HS-5 (cell line): Measurements from ENCODE around the gene TOLLIP.
"Not testable (repeated sequence)": the region's sequence is repeated elsewhere in the genome, so short reads cannot be mapped to it uniquely, and the experiment has no call there.

Experiments
- DNase-seq: peaks from one replicate; pipeline ENCODE4 v3.0.0-alpha.2; 2012; ENCODE audit warnings: low read depth

Gene TOLLIP

DNA sequence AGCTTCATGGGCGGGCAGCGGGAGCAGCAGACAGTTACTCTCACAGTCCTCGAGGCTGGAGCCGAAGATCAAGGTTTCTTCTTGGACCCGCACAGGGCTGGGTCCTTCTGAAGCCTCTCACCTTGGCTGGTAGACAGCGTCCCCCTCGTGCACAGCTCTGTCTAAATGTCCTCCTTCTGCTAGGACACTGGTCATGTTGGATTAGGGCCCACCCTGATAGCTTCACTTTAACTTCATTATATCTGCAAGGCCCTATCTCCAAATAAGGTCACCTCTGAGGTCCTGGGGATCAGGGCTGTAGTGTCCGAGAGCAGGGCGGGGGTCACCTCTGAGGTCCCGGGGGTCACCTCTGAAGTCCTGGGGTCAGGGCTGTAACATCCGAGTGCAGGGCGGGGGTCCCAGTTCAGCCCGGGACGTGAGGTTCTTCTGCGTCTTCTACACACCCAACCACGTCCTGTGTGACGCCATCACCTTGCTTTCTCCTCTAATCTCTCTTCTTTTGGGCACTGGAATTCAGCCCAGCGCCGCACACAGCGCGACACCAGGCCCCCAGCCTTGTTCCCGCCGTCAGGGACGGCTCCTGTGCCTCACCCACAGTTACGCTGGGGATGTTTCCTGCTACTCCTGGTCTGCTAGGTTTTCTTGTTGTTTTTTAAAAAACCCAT lies 34.1 kb upstream of the TOLLIP start:
- DNase-seq = no peak

DNA sequence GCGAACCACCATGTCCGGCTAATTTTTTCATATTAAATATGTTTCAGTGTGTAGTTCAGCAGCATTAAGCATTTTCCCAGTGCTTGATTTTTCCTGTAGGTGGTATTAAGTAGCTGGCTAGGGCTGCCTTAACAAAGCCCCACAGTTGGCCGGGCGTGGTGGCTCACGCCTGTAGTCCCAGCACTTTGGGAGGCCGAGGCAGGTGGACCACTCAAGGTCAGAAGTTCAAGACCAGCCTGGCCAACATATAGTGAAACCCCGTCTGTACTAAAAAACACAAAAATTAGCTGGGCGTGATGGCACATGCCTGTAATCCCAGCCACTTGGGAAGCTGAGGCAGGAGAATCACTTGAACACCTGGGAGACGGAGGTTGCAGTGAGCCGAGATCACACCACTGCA lies 33.5 kb upstream of the TOLLIP start:
- no peak for DNase-seq

GRCh38 chr11:1341928-1342524 lies 32.6 kb upstream of the TOLLIP start:
- no peak for DNase-seq

DNA sequence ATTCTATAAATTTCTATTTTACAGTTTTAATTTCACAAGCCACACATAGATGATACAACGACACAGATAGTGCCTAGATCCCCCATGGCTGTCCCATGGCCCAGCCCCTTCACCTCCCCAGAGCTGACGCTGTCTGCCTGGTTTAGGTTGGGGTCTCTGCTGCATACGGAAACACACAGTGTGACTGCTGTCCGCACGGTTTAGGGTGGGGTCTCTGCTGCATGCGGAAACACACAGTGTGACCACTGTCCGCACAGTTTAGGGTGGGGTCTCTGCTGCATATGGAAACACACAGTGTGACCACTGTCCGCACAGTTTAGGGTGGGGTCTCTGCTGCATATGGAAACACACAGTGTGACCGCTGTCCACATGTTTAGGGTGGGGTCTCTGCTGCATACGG lies 31.8 kb upstream of the TOLLIP start:
- DNase-seq = not testable (repeated sequence)

DNA sequence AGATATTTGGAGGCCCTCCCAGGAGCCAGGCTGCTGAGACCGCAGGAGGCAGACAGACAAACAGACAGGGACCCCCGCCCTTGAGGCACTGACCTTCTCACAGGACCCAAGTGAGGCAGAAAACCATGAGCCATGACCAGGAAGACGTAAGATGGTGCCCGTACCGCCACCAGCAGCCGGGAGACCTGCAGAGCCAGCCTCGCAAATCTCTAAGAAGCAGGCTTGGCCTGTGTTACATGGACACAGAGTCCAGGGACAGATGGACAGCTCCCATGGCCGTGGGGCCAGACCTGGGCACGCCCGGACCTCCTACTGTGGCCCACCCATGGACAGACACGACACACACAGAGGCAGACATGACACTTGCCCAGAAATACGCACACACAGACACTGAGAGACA lies 30.7 kb upstream of the TOLLIP start:
- DNase-seq = no peak

DNA sequence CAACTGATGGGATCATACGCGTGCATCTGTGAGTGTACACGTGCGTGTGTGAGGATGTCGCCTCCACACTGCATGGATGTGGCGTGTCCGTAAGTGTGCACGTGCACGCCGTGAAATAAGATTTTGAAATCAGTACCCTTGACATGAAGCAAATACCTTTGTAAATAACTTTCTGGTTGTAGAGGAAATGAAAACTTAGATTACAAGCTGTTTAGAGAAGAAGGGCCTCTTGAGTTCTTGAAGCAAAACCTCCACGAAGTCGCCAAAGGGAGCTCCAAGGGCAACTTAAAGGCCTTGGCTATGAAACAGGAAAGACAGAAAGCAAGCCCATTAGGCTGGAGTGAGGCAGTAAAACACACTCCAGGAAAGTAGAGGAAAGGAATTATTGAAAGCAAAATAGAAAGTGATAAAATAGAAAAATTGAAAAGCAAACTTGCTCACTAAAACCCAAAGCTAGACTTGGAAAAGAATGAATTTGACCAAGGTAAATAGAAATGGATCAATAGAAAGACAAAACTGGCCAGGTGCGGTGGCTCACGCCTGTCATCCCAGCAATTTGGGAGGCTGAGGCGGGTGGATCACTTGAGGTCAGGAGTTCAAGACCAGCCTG lies 29.7 kb upstream of the TOLLIP start:
- DNase-seq = no peak

DNA sequence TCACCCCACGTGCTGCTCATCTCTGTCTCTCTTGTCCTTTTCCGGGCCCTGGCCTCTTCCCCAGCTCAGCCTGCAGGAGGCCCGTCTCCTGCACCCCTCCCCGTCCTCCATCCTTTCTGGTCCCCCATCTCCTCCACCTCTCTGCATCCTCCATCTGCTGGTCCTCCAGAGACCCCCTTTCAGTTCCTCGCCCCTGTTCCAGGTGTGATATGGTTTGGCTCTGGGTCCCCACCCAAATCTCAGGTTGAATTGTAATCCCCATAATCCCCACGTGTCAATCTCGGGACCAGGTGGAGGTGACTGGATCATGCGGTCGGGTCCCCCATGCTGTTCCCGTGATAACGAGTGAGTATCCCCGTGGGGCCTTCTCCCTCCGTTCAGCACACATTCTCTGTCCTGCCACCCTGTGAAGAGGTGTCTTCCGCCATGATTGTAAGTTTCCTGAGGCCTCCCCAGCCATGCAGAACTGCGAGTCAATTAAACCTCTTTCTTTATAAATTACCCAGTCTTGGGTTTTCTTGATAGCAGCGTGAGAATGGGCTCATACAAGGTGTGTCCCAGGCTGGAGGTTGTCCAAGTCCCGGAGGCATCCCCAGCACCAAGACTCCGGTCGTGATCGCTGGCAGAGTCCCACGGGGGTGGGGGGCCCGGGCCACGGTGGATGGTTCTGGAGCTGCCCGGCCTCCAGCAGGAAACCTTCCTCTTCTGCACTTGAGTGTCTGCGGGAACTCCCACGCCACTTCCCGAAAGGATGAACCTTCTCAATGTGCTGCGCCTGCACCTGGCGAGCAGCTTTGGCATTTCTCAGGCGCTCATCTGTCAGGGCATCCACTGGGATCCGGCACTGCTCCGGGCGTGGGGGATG lies 29.0 kb upstream of the TOLLIP start:
- DNase-seq = no peak

DNA sequence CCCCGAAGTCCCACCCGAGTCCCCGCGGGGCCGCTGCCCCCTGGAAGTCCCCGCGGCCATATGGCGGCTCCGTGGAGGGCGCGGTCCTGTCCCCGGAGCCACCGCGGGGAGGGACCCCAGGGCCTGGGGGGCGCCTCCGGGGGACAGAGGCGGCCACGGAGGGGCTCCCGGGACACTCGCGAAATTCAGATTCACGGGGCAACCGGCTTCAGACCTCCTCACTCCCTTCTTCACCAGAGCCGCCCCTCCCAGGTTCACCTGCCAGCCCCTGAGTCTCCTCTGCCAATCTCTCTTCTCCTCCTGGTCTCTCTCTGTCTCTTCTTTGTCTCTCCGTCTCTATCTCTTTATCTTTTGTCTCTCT lies 28.2 kb upstream of the TOLLIP start:
- DNase-seq = no peak

GRCh38 chr11:1336836-1337646 lies 27.6 kb upstream of the TOLLIP start:
- no peak for DNase-seq

- DNase-seq = peak; percentile 2
Observed at GRCh38 chr11:1335811-1336761, 26.7 kb upstream of the TOLLIP start.

- DNase-seq = no peak
Observed at GRCh38 chr11:1335264-1335810, 25.9 kb upstream of the TOLLIP start.

DNA sequence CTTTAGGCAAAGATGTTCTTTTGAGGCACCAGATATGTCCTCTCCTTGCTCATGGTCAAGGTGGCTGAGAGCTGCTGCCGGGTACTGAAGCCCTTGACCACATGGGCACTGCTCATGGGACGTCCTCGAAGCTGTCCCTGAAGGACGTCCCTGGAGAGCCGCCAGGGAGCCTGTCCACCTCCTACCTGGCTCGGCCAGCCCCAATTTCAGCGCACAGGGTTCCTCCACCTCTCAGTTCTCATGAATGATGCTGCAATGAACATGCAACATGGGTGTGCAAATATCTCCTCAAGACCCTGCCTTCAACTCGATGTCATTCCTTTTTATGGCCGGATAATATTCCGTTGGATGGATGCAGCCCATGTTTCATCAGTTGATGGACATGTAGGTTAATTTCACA lies 24.4 kb upstream of the TOLLIP start:
- no peak for DNase-seq

DNA sequence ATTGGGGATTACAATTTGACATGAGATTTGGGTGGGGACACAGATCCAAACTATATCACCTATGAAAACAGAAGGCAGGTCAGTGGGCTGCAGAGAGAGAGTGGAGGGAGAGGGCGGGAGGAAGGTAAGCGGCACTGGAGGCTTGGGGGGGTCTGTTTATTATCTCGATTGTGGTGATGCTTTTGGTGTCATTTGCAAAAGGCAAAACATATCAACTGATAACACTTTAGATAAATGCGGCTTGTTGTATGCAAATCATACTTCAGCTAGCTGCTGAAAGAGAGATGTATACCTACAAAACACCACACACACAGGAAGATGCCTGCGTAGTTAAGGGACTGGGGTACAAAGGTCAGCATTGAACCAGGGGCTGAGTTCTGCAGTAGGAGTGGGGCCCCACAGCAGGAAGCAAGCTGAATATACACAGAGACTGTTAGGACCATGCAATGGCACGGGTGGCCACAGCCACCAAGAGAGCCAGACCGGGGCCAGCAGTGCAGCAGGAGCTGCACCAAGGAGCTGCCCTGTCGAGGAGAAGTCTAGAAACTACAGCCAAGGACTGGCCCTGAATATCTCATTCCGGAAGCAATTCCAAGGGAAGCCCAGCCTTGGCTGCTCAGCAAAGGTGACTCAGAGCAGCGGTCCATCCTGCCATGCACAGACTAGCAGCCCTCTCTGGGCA lies 23.8 kb upstream of the TOLLIP start:
- DNase-seq = no peak

DNA sequence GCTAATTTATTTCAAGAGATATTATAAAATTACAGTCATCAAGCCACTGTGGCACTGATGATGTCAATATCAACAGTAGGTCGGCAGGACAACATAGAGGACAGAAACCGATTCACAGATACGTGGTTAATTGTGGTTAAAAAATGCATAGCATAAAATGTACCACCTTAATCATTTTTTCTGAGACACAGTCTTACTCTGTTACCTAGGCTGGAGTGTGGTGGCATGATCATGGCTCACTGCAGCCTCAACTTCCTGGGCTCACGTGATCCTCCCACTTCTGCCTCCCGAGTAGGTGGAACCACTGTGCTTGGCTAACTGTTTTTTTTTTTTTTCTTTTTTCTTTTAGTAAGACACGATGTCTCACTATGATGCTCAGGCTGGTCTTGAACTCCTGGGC lies 21.0 kb upstream of the TOLLIP start:
- DNase-seq = no peak

DNA sequence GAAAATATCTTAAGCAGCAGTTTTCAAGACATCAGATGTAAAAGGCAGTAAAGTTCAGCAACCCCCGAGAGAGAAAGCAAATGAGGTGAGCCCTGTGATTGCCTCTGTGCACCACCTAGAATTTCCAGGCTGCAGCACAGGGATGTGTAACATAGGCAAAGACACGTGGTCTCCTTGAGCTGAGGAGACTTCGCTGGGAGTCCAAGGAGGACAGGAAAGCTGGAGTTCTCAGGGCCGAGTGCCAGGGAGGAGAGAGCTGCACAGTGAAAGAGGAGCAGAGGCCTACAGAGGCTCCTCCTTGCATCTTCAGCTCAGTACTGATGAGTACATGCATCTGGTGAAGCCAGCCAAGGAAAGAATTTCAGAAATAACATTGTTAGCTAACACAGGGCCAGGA lies 17.6 kb upstream of the TOLLIP start:
- no peak for DNase-seq

DNA sequence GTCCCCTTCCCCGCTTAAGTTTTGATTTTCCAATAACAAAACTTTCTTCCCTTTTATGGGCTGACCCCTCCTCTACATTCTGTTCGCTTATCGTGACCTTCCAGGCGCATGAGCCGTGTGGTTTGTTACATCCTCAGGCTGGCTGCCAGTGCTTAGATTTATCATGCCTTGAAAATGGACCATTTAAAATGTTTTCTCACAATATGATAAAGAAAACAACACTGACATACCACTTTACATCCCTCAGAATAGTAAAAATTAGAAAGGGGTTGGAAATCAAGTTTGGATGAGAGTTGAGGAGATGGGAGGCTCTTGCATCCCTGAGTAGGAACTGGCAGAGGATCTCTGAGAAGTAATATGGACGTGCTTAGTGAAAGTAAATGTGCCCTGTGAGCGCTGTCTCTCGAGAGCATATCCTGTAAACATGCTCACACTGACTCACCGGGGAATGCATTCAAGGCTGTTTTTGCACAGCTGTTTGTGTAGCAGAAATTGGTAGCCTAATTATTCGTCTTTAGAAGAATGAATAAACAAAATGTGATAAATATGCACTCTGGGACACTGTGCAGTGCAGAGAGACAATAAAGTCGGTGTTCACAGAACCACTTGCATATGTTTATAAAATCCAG lies 17.1 kb upstream of the TOLLIP start:
- DNase-seq = no peak

- no peak for DNase-seq
Observed at GRCh38 chr11:1323774-1324173, 14.3 kb upstream of the TOLLIP start.

DNA sequence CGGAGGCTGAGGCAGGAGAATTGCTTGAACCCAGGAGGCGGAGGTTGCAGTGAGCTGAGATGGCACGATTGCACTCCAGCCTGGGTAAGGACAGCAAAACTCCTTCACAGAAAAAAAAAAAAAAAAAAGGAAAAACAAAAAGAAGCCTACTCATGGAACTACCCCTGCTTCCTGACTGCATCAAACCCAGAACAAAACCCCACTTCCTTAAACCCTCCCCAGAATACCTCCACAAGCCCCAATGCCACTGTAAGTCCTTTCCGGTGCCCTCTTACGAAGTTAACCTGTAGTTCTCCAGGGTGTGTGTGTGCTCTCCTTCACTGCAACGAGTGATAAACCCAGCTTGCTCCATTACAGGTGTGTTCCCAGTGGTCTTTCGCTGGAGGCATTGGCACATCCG lies 8.6 kb upstream of the TOLLIP start:
- no peak for DNase-seq

- no peak for DNase-seq
Observed at GRCh38 chr11:1317432-1317831, 8.0 kb upstream of the TOLLIP start.
